Measurements from ENCODE around the gene PLEKHO2. TPM values are rescaled to one million over a fixed set of nuclear protein-coding genes. Genes with fewer than 3 reads are reported as not detected.

Gene PLEKHO2
- polyA plus RNA-seq, 1 of the 3 experiments (the other 2 are of a cell fraction), result 7.8 TPM

DNA sequence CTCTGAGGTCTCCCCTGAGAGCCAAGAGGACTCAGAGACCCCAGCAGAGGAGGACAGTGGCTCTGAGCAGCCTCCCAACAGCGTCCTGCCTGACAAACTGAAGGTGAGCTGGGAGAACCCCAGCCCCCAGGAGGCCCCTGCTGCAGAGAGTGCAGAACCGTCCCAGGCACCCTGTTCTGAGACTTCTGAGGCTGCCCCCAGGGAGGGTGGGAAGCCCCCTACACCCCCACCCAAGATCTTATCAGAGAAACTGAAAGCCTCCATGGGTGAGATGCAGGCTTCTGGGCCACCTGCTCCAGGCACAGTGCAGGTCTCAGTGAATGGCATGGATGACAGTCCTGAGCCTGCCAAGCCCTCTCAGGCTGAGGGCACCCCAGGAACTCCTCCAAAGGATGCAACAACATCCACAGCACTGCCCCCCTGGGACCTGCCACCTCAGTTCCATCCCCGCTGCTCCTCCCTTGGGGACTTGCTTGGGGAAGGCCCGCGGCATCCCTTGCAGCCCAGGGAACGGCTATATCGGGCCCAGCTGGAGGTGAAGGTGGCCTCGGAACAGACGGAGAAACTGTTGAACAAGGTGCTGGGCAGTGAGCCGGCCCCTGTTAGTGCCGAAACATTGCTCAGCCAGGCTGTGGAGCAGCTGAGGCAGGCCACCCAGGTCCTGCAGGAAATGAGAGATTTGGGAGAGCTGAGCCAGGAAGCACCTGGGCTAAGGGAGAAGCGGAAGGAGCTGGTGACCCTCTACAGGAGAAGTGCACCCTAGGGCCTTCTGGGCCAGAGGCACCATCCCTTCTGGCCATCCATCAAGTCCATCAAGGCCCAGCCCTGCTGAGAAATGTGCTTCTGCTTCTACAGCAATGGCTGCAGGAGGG lies 23.6 kb downstream of the PLEKHO2 start:
- Histone ChIP-seq H3K9ac (no peak overlapping the region), H3K4me1 (ENCODE audit: control insufficient read depth in 1 of 2, insufficient read depth in 2 of 2, low read depth in 1 of 2, low read length in 1 of 2) (peaks cover 4 to 11% of the 10 kb centered on the region in 2 experiments; a peak in 3 of 4 replicates), H3K4me2 (no peak overlapping the region), H3K4me3 (ENCODE audit: low read depth in 2 of 2, low read length in 1 of 2) (no peak overlapping the region), H3F3A (replicated peaks; ENCODE audit: insufficient read depth) (no peaks in the 10 kb centered on the region), H3K79me2 (ENCODE audit: insufficient read depth) (no peaks in the 10 kb centered on the region), H3K9me2 (no peaks in the 10 kb centered on the region), H3K36me3 (replicated peaks in 1 of 2; ENCODE audit: control insufficient read depth in 1 of 2, insufficient read depth in 2 of 2, low read length in 1 of 2) (peaks cover 0 to 15% of the 10 kb centered on the region in 2 experiments), H4K20me1 (ENCODE audit: insufficient read depth) (no peaks in the 10 kb centered on the region), H3K9me3 (no peaks in the 10 kb centered on the region), H3K27ac (ENCODE audit: low read depth in 2 of 2, low read length in 1 of 2) (no peak overlapping the region), H3K27me3 (ENCODE audit: insufficient read depth) (no peaks in the 10 kb centered on the region), H2AFZ (ENCODE audit: low read depth) (no peak overlapping the region)
- TF ChIP-seq, protein P1, sequence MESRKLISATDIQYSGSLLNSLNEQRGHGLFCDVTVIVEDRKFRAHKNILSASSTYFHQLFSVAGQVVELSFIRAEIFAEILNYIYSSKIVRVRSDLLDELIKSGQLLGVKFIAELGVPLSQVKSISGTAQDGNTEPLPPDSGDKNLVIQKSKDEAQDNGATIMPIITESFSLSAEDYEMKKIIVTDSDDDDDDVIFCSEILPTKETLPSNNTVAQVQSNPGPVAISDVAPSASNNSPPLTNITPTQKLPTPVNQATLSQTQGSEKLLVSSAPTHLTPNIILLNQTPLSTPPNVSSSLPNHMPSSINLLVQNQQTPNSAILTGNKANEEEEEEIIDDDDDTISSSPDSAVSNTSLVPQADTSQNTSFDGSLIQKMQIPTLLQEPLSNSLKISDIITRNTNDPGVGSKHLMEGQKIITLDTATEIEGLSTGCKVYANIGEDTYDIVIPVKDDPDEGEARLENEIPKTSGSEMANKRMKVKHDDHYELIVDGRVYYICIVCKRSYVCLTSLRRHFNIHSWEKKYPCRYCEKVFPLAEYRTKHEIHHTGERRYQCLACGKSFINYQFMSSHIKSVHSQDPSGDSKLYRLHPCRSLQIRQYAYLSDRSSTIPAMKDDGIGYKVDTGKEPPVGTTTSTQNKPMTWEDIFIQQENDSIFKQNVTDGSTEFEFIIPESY (IDR thresholded peaks at IDR 0.05; ENCODE audit: borderline replicate concordance, low read depth), result no peak
- no peak for TF ChIP-seq NFIC (IDR thresholded peaks at IDR 0.05; ENCODE audit: borderline replicate concordance)
- TF ChIP-seq RAD21 (IDR thresholded peaks at IDR 0.05; ENCODE audit: low read length), result no peak
- TF ChIP-seq GABPA (IDR thresholded peaks at IDR 0.05; ENCODE audit: low read depth), result no peak
- no peak for TF ChIP-seq EP300 (IDR thresholded peaks at IDR 0.05; ENCODE audit: borderline replicate concordance in 1 of 2, low read depth in 1 of 2, low read length in 1 of 2)
- no peak for TF ChIP-seq JUND (IDR thresholded peaks at IDR 0.05)
- no peak for TF ChIP-seq ELF1 (IDR thresholded peaks at IDR 0.05)
- no peak for TF ChIP-seq FOXM1 (IDR thresholded peaks at IDR 0.05; ENCODE audit: low read depth)
- no peak for TF ChIP-seq TEAD4 (IDR thresholded peaks at IDR 0.05; ENCODE audit: borderline replicate concordance, insufficient read depth)
- TF ChIP-seq, protein P2, sequence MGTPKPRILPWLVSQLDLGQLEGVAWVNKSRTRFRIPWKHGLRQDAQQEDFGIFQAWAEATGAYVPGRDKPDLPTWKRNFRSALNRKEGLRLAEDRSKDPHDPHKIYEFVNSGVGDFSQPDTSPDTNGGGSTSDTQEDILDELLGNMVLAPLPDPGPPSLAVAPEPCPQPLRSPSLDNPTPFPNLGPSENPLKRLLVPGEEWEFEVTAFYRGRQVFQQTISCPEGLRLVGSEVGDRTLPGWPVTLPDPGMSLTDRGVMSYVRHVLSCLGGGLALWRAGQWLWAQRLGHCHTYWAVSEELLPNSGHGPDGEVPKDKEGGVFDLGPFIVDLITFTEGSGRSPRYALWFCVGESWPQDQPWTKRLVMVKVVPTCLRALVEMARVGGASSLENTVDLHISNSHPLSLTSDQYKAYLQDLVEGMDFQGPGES (IDR thresholded peaks at IDR 0.05; ENCODE audit: low read depth, low read length), result no peak
- TF ChIP-seq FOXJ3 (CRISPR knock-in tag; IDR thresholded peaks at IDR 0.05), result no peak
- no peak for DNase-seq
- 96% methylated on average over 11 of the region's 12 CpGs for WGBS (ENCODE audit: low lambda C conversion rate)
- ChIA-PET POLR2A (no interaction called here), CTCF (interaction anchor here (1.0 kb wide), 1 partner anchor 132 kb away, joined by 3 read pairs; no protein-coding TSS in a partner anchor)

DNA sequence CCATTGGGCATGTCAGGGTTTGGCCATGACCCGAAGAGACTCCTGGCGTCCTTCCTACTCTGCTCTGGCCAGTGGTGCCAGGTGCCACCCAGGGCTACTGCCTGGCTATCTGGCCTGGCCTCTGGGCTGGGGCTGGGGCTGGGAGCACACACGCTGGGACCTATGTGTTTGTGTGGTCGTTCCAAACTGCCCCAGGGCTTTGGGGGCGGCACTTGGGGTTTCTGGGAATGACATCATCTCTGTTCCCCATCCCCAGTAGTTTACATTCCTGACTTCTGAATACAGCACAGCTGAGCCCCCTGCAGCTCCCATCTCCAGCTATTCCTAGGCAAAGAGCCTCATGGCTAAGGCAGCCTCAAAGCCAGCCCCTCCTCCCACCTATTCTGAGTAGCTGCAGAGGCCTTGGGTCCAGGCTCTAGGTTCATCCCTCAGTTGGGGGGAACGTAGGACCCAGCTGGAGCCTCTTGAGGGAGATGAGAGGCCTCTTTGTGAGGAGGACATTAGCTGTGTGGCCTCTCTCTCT lies 24.3 kb downstream of the PLEKHO2 start:
- ChIA-PET CTCF (interaction anchor here (1.0 kb wide), 1 partner anchor 133 kb away, joined by 3 read pairs; no protein-coding TSS in a partner anchor), POLR2A (no interaction called here)
- Histone ChIP-seq H3K79me2 (ENCODE audit: insufficient read depth) (no peaks in the 10 kb centered on the region), H4K20me1 (ENCODE audit: insufficient read depth) (no peaks in the 10 kb centered on the region), H3F3A (replicated peaks; ENCODE audit: insufficient read depth) (no peaks in the 10 kb centered on the region), H3K36me3 (replicated peaks in 1 of 2; ENCODE audit: control insufficient read depth in 1 of 2, insufficient read depth in 2 of 2, low read length in 1 of 2) (peaks cover 0 to 9% of the 10 kb centered on the region in 2 experiments), H3K4me3 (ENCODE audit: low read depth in 2 of 2, low read length in 1 of 2) (no peak overlapping the region), H3K4me1 (ENCODE audit: control insufficient read depth in 1 of 2, insufficient read depth in 2 of 2, low read depth in 1 of 2, low read length in 1 of 2) (peaks cover 4 to 11% of the 10 kb centered on the region in 2 experiments; a peak in 3 of 4 replicates), H3K27me3 (ENCODE audit: insufficient read depth) (no peaks in the 10 kb centered on the region), H3K9me3 (no peaks in the 10 kb centered on the region), H3K9ac (no peak overlapping the region), H3K4me2 (no peak overlapping the region), H3K9me2 (no peaks in the 10 kb centered on the region), H2AFZ (ENCODE audit: low read depth) (no peak overlapping the region), H3K27ac (ENCODE audit: low read depth in 2 of 2, low read length in 1 of 2) (no peak overlapping the region)
- DNase-seq, result no peak
- no peak for TF ChIP-seq RFX5 (IDR thresholded peaks at IDR 0.05; ENCODE audit: low read length)
- TF ChIP-seq POLR2AphosphoS5 (IDR thresholded peaks at IDR 0.05; ENCODE audit: low read depth, low read length), result no peak
- TF ChIP-seq MXI1 (IDR thresholded peaks at IDR 0.05; ENCODE audit: low read depth, low read length), result no peak
- TF ChIP-seq TAF1 (IDR thresholded peaks at IDR 0.05; ENCODE audit: borderline replicate concordance, low read depth, low read length), result no peak
- WGBS (ENCODE audit: low lambda C conversion rate), result 50% methylated on average over 3 of the region's 6 CpGs
